Activated CD4-positive, alpha-beta T cell treated with anti-CD3 and anti-CD28 coated beads, Interleukin-2, amount 50 U/mL, for 24 hours (primary cell): Measurements from ENCODE around the gene RHEB.

ENCODE experiments used
- DNase-seq, 2 donors: peaks; one replicate each; pipeline ENCODE4 v3.0.0-alpha.2; 2020; ENCODE audit warnings: low read depth in 1 of 2, low spot score in 1 of 2

Gene RHEB

DNA sequence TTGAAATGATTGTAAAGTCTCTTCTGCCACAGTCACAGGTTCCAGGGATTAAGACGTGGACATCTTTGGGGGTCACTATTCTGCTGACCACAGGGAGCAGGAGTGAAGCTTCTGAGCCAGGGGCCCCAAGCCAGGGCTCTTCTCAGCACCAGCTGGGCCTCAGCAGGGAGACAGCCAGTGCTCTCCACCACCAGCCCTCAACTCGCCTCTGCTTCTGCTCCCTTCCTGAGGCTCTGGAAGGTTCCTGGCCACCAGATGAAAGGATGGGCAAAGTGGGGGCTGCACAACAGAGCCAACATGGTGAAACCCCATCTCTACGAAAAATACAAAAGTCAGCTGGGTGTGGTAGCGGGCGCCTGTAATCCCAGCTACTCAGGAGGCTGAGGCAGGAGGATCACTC is 68.5 kb downstream of the RHEB start:
- no peak for DNase-seq

DNA sequence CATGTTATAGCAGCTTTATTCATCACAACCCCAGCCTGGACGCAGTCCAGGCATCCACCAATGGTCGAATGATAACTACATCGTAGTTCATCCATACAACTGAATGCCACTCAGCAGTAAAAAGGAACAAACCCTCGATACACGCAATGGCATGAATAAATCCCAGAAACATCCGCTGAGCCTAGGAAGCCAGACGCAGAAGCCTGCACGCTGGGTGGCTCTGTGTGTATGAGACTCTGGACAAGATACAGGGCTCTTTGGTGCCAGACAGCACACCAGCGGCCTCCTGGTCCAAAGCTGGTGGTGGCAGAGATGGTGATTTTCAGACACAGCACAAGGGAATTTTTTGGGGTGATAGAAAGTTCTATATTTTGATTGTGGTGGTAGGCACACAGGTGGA is 69.7 kb downstream of the RHEB start:
- no peak for DNase-seq

DNA sequence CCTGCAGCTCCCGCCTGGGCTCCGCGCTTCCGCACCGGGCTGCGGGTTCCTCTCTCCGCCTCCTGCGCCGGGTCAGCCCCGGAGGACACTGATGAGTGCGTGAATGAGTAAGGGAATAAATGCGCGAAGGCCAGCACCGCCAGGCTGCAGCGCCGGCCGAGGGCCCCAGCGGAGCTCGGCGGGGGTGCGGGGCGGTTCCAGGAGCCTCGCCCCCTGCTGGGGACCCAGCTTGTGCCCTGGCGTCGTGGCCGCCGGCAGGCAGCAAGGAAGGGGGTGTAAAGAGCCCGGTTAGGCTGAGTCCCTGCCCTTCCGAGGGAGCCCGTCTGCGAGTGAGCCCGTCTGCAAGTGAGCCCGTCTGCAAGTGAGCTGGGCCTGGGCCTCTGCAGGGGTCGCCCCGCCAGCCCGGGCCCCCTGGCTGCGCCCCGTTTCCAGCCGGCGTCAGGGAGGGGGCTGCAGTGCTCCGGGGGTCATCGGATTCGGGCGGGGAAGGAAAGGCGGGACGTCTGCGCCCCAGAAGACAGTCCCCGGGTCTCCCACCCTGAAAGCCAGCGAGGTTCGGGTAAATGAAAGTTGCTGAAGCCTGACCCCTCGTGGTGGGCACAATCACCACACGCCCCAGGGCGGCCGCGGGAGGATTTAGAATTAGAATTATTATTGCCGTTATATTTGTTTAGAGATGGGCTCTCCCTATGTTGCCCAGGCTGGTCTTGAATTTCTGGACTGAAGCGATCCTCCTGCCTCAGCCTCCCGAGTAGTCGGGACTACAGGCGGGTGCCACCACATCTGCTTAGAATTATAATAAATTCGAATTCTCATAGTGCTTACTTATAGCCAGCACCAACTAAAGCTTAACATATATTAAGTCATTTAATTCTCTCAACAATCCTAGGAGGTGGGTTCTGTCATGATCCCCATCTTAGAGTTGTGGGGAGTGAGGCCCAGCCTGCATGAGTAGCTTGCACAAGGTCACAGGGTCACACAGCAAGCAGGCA is 71.1 kb downstream of the RHEB start:
- DNase-seq = peak; percentile 67 to 70

DNA sequence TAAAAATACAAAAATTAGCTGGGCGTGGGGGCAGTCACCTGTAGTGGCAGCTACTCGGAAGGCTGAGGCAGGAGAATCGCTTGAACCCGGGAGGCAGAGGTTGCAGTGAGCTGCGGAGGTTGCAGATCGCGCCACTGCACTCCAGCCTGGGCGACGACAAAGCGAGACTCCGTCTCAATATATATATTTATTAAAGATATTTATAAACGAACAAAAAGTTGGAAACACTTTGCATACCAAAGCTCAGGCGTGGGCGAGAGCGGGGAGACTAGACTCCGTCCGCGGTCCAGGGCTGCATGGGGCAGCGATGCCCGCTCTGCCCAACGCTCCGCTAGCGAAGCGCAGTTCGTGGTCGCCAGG is 71.8 kb downstream of the RHEB start:
- no peak for DNase-seq

DNA sequence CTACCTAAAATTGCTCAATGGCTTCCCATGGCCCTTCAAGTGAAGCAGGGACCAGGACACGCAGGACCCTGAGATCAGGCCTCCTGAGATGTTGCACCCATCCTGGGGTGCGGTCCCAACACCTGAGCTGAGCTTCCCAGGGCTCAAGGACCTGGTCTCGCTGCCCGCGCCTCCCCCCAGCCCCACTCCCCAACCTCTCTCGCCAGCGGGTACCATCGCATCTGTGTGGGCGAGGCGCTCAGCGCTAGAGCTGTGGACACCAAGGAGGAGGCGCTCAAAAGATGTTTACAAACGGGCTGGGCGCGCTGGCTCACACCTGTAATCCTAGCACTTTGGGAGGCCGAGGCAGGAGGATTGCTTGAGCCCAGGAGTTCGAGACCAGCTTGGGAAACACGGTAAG is 72.4 kb downstream of the RHEB start:
- DNase-seq = no peak

DNA sequence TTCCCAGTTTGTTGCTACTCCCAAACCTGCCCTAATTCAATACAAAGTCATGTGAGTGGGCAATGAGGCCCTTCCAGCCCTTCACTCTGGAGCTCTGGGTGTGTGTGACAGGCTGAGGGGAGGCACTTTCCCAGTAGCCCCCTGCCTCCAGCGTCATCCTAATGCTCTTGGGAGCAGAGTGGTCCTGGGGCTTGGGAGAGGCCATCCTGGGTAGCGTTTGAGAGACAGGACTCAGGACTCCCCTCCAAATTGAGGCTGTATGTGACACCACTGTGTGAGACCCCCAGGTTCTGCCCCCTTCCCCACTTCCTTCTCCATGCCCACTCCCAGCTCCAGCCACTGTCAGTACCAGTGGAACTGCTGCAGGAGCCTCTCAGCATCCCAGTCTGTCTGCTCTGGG is 73.3 kb downstream of the RHEB start:
- DNase-seq = no peak

DNA sequence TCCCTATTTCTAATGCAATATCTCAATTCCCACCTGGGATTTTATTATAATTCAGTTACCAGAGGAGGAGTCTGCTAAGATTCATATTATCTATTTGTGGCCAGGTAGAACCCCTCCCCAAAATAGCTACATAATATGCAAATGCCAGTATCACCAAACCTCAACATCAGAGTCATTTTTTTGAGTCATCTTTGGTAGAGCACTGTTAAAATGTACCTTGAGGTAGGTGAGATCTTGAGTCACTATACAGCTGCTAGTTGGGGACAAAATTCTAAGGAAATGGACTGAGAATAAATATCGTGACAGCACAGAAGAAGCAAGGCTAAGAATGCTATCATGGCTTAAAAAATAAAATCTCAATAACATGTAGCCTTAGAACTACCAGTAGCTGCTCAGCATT is 75.1 kb downstream of the RHEB start:
- DNase-seq = no peak

DNA sequence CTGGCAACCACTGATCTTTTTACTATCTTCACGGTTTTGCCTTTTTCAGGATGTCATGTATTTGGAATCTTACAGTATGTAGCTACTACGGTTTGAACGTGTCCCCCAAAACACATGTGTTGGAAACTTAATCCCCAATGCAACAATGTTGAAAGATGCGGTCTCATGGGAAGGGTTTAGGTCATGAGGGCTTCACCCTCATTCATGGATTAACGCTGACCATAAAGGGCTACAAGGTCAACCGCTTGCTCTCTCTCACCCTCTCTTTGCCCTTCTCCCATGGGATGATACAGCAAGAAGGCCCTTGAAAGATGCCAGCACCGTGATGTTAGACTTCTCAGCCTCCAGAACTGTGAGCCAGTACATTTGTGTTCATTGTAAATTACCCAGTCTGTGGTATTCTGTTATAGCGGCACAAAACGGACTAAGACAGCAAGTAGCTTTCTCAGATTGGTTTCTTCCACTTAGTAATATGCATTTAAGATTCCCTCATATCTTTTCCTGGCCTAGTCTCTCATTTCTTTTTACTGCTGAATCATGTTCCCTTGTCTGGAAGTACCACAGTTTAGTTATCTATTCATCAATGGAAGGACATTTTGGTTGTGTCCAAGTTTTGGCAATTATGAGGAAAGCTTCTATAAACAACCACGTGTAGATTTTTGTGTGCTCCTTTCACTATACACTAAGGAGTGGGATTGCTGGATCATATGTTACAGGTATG is 76.8 kb downstream of the RHEB start:
- DNase-seq = no peak

DNA sequence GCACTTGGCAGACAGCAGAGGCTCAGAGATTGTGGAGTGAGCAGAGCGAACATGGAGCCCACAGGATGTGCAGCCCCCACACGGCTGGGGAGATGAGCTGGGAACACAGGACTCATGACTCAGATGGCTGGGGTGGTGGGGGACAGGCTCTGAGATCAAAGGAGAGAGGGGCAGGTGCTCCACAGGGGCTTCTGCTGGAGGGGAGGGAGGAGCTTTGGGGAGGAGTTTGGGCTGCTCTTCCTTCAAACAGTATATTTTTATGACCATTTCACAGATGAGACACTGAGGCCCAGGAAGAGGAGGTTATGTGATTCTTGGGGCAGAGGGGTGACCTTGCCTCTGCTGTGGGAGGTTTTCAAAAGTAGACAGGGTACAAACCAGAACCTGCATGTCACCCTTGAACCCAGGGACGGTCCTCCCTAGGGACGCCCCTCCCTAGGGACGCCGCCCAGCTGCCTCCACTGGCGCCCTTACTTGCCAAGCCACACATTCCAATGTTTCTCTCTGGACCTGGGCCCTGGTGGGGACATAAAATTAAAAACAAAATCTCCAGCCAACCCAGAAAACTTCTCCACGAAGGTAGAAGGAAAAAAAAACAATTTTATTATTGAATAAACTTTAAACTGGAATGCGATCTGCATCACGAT is 78.8 kb downstream of the RHEB start:
- DNase-seq = no peak

DNA sequence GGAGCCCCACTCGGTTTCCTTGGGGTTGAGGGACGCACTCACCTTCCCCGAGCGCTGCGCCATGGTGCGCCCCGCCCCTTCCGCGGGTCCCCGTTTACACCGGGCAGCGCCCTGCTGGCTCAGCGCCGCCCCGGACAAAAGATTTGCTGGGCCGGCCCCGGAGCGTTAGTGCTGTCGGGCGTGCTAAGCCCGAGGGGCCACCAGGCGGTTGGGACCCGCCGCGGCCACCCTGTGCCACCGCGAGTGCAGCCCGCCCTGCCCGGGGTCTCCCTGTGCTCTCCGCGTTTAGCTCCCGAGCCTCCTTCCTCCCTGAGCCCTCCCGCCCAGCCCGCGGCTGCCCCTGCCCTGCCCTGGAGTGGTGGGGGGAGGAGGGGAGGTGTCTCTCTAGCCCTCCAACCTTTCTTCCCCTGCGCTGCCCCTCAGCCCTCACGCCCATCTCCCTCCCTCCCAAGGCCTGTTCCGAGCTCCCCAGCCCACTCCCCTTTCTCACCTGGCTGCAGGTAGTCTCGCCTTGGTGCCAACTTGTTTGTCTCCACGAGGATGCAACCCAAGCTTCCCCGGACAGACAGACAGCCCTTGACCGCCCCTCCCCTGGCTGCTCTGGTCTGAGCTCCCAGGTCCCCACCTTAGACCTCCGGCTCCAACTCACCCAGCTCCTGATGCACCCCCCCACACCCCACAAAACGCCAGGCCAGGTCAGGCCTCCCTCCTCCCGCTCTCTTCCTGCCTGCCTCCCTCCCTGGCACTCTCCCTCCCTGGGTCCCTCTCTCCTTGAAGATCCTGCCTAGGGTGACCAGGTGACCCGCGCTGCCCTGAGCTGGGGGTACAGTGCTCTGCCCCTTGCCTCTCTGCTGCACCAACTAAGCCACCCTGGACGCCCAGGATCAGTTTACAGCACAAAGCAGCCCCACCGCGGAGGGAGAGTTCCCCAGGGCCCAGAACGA is 79.6 kb downstream of the RHEB start, which contains the start of gene CRYGN:
Gene CRYGN, minus strand, starts transcription at position 287 of the 944 bp plus-strand sequence. Its CDS starts 224 bp downstream, at position 63.
- DNase-seq = no peak

DNA sequence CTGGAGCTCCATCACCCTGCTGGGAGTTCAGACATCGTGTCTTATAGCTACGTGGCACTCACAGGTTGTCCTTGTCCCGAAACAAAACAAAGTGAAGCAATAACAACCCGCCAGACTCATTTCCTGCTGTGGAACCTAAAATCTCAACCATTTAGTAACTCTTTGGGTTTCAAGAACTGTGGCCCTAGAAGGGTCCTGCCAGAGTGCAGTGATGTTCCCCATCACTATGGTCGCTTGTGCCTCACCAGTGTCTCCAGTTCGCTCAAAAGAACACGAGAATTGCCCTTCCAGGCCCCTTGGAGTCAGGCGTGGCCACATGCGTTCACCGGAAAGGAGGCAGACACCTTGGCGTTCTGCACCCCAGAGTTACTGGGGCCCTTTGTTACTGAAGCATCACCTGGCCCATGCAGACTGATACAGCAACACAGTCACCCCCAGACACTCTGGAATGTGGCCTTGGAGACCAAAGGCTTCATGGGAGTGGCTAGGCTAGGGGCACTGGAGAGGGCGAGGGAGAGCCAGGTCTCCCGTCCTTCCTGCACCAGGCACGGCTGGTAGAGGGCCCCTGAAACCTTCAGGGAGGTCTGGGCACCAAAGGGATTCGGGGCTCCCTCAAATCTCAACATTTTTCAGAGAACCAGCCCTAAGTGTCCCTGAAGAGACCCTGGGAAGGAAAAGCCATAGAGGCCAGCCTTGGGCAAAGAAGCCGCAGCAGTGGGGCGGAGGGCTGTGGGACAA is 80.7 kb downstream of the RHEB start:
- DNase-seq = no peak

DNA sequence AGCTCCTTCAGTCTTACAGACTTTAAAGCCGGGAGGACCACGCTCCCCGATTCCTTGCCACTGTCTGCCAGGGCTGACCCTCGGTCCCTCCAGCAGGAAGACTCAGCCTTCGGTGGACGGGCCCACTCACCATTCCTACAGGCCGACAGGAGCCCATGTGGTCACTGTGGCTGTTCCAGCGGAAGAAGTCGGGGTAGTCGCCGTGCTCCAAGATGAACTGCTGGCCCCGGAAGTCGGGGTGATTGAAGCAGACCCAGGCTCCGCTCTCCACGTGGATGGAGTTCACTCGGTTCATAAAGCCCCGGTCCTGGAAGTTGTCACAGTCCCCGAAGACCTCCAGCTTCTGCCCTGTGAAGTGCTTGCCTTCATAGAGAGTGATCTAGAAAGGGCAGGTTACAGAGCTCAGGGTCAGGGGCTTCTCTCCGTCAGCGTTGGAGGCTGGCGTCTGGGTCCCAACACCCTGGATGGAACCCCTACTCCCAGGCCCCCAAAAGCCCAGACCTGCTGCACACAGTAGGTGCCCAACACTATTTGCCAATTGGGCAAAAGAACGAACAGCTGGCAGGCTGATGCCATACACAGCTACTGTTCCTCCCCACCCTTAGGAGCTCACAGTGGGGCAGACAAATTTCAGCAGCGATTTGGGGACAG is 81.7 kb downstream of the RHEB start:
- no peak for DNase-seq

DNA sequence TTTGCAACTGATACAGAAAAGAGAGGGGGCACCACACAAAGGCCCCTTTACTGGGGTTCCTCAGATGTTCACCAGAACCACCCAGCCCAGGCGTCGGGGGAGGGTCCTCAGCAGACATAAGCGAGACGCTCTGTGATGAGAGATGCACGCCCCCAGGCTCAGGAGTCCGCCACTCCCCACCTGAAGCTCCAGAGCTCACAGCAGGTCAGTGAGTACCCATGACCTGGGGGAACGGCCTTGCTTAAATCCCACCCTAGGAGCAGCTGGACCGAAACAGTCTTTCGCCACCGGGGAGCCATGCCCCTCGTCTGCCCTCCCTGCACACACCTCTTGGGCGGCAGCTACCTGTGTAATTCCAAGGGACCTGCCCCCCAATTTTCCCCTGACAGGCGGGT is 82.5 kb downstream of the RHEB start:
- DNase-seq = no peak

DNA sequence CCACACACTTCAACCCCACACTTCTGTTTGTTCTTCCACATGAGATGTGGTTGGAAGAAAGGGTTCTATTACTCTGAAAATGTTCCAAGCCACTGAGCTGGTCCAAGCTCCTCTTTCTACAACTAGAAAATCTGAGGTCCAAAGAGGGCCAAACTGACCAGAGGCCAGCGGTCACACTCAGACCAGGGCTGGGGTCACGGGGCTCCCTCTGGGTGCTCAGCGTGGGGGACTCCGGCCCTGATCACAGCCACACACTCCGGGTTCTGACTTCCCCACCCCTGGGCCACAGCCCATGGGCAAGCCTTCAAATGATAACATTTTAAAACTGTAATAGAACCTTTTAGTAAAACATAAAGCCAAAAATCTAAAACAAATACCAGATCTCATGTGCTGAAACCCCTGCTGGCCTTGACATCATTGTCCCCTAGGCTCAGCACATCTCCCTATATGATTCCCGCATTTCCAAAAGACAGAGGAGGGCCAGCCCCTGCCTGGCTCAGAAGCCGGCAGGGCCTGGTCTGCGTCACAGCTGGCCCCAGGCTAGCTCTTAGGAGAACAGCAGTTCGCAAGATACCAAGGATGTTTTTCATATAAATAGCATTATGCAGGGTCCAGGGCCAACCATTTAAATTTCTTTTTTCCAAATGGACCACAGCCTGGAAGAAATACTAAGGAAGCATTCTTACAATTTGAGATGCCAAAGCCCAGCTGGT is 83.1 kb downstream of the RHEB start:
- no peak for DNase-seq

DNA sequence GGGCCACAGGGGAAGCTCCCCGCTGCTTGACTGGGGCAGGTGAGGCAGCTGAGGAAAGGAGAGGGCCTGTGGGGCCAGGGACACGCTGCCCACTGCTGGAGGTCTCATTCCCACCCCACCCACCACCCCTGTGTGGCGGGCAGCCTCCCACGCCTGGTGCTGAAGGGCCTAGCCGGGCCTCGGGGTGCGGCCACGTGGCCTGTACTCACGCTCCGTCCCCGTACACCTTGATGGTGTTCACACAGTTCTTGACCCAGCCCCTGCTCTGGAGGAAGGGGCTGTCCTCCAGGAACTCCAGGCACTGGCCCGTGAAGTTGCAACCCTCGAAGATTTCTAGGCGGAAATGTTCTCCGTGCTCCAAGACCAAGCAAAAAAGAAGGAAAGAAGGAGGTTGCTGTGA is 83.7 kb downstream of the RHEB start:
- DNase-seq = no peak

DNA sequence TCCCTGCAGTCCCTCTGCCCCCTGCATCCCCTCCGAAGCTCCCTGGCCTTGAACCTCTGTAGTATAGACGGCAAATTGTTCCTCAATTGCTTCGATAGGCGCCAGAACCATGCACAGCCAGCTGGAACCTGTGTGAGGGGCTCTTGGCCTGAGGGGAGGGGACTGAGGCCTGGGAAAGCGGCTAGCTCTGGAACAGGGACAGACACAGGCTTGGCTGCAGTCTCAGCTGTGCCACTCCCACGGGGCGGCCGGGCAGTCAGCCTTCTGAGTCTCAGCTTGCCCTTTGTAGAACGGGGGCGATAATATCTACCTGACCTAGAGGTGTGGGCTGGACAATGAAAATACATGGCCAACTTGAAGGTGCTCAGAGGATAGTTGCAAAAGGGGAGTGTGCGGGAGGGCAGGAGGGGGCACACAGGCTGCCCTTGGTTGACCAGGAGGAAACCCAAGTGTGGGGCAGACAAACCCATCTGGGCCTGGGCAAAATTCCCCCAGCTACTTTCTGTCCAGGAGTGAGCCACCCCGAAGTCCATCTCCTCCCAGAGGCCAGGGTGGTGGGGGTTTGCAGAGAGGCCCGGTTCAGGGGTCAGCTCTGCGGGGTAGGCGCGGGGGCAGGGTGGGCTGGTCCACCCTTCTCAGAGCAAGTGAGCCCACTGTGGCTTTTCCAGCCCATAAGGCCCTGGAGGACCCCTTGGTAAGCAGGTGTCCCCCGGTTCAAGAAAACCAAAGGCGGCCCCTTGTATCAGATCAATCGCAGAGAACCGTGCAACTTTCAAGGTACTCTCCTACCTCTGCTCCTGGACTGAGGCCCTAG is 84.4 kb downstream of the RHEB start:
- DNase-seq = no peak

DNA sequence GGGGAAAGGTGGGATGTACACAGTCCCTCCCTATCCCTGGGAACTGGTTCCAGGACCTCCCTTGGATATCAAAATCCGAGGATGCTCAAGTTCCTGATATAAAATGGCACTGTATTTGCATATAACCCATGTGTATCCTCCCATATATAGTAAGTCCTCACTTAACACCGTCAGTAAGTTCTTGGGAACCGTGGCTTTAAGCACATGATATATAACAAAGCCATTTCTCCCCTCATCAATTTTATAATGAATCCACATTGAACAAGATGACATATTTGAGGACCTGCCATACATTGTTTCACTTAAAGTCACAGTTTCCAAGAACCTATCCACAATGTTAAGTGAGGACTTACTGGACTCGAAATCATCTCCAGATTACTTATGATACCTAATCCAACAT is 85.1 kb downstream of the RHEB start:
- no peak for DNase-seq
